Measurements from ENCODE around the gene NMU.

Gene NMU

GRCh38 chr4:55574252-55574651, 61.8 kb downstream of the NMU start:
- Histone ChIP-seq H3K27ac (no peak overlapping the region), H3K9me3 (ENCODE audit: control insufficient read depth, low read length) (no peaks in the 10 kb centered on the region), H3K4me2 (ENCODE audit: low read length) (no peak overlapping the region), H2AFZ (no peak overlapping the region), H3K36me3 (ENCODE audit: control insufficient read depth, insufficient read depth, low read length) (no peaks in the 10 kb centered on the region), H3K9ac (no peak overlapping the region), H3K27me3 (ENCODE audit: control insufficient read depth, insufficient read depth, low read length) (no peaks in the 10 kb centered on the region), H3K4me1 (no peaks in the 10 kb centered on the region), H3K4me3 (ENCODE audit: low read depth, low read length) (no peak overlapping the region), H3K79me2 (no peaks in the 10 kb centered on the region)
- TF ChIP-seq CTCF (IDR thresholded peaks at IDR 0.05) = no peak

GRCh38 chr4:55571806-55572205, 64.3 kb downstream of the NMU start:
- Histone ChIP-seq H3K9me3 (ENCODE audit: control insufficient read depth, low read length) (no peaks in the 10 kb centered on the region), H3K4me1 (no peaks in the 10 kb centered on the region), H3K4me2 (ENCODE audit: low read length) (no peak overlapping the region), H2AFZ (no peak overlapping the region), H3K27me3 (ENCODE audit: control insufficient read depth, insufficient read depth, low read length) (no peaks in the 10 kb centered on the region), H3K4me3 (ENCODE audit: low read depth, low read length) (no peak overlapping the region), H3K79me2 (no peaks in the 10 kb centered on the region), H3K27ac (no peak overlapping the region), H3K9ac (no peak overlapping the region), H3K36me3 (ENCODE audit: control insufficient read depth, insufficient read depth, low read length) (no peaks in the 10 kb centered on the region)
- TF ChIP-seq CTCF (IDR thresholded peaks at IDR 0.05) = no peak

GRCh38 chr4:55568905-55569504, 67.1 kb downstream of the NMU start:
- Histone ChIP-seq H3K4me2 (ENCODE audit: low read length) (no peak overlapping the region), H3K79me2 (no peaks in the 10 kb centered on the region), H2AFZ (no peak overlapping the region), H3K27me3 (ENCODE audit: control insufficient read depth, insufficient read depth, low read length) (no peaks in the 10 kb centered on the region), H3K27ac (no peak overlapping the region), H3K4me3 (ENCODE audit: low read depth, low read length) (no peak overlapping the region), H3K9me3 (ENCODE audit: control insufficient read depth, low read length) (no peaks in the 10 kb centered on the region), H3K36me3 (ENCODE audit: control insufficient read depth, insufficient read depth, low read length) (no peaks in the 10 kb centered on the region), H3K9ac (no peak overlapping the region), H3K4me1 (no peaks in the 10 kb centered on the region)
- TF ChIP-seq CTCF (IDR thresholded peaks at IDR 0.05) = no peak

- Histone ChIP-seq H3K9me3 (ENCODE audit: control insufficient read depth, low read length) (no peaks in the 10 kb centered on the region), H3K27me3 (ENCODE audit: control insufficient read depth, insufficient read depth, low read length) (no peaks in the 10 kb centered on the region), H3K79me2 (no peaks in the 10 kb centered on the region), H3K4me1 (no peaks in the 10 kb centered on the region), H3K36me3 (ENCODE audit: control insufficient read depth, insufficient read depth, low read length) (no peaks in the 10 kb centered on the region), H3K4me3 (ENCODE audit: low read depth, low read length) (no peak overlapping the region), H3K27ac (no peak overlapping the region), H3K9ac (no peak overlapping the region), H2AFZ (no peak overlapping the region), H3K4me2 (ENCODE audit: low read length) (no peak overlapping the region)
- TF ChIP-seq CTCF (IDR thresholded peaks at IDR 0.05) = no peak
Measured at GRCh38 chr4:55561889-55562288, 74.2 kb downstream of the NMU start.

DNA sequence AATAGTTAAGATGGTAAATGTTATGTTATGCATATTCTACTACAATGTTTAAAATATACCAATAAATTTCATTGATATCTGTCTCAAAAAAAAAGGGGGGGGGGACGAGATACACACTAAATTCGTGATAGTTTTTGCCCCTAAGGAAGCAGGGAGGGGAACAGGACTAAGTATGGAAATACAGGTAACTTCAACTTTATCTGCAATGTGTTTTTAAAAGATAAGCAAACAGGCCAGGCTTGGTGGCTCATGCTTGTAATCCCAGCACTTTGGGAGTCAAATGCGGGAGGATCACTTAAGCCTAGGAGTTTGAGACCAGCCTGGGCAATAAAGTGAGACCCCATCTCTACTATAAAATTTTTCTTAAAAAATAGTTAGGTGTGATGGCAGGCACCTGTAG, 76.0 kb downstream of the NMU start:
- H3K36me3 ChIP-seq (ENCODE audit: control insufficient read depth, insufficient read depth, low read length) = no peaks in the 10 kb centered on the region
- H3K4me1 ChIP-seq = no peaks in the 10 kb centered on the region
- H3K27me3 ChIP-seq (ENCODE audit: control insufficient read depth, insufficient read depth, low read length) = no peaks in the 10 kb centered on the region
- no peaks in the 10 kb centered on the region for H3K9me3 ChIP-seq (ENCODE audit: control insufficient read depth, low read length)
- H2AFZ ChIP-seq = no peak overlapping the region
- no peak overlapping the region for H3K27ac ChIP-seq
- H3K4me3 ChIP-seq (ENCODE audit: low read depth, low read length) = no peak overlapping the region
- TF ChIP-seq CTCF (IDR thresholded peaks at IDR 0.05) = no peak
- H3K9ac ChIP-seq = no peak overlapping the region
- no peak overlapping the region for H3K4me2 ChIP-seq (ENCODE audit: low read length)
- H3K79me2 ChIP-seq = no peaks in the 10 kb centered on the region

All from parathyroid adenoma (tissue), 2 donors.